Nephron (organoid): ENCODE measurements around the gene FILIP1.

Experiments
- H3K27ac Mint-ChIP-seq, 3 experiments: 2 replicates each; pipeline ENCODE4 v1.8.0; 2020; ENCODE audit warnings: mixed read lengths in 3 of 3, mild to moderate bottlenecking in 2 of 3, moderate library complexity in 1 of 3
- H3K27me3 Mint-ChIP-seq: 2 replicates; pipeline ENCODE4 v1.8.0; 2021; ENCODE audit warnings: low read depth, mild to moderate bottlenecking, moderate library complexity, mixed read lengths
- H3K36me3 Mint-ChIP-seq: 2 replicates; pipeline ENCODE4 v1.8.0; 2020; ENCODE audit warnings: low read depth, mixed read lengths
- H3K4me1 Mint-ChIP-seq: 2 replicates; pipeline ENCODE4 v1.8.0; 2020; ENCODE audit warnings: mixed read lengths
- H3K4me3 Mint-ChIP-seq, 3 experiments: 2 replicates each; pipeline ENCODE4 v1.8.0; 2020; ENCODE audit warnings: mild to moderate bottlenecking in 3 of 3, mixed read lengths in 3 of 3, moderate library complexity in 2 of 3
- H3K9me3 Mint-ChIP-seq: 2 replicates; pipeline ENCODE4 v1.8.0; 2020; ENCODE audit warnings: mixed read lengths
- CTCF ChIP-seq, 3 experiments: fragments of 200-600 bp; sonication (generic); IDR thresholded peaks; one replicate each; pipeline ENCODE4 v1.5.0; 2021; ENCODE audit warnings: antibody characterized with exemption in 3 of 3; ENCODE audit not compliant: unreplicated experiment in 3 of 3

FILIP1 gene

GRCh38 chr6:75493400-75494064 lies at the start of gene FILIP1:
TSS of gene FILIP1 (minus strand) at chr6:75493800. CDS start at chr6:75414972, 78,828 bp downstream.
- H3K27ac Mint-ChIP-seq = peak within 1 kb of the TSS; percentile 62 to 93 (median 92)
- TF ChIP-seq CTCF (IDR thresholded peaks at IDR 0.05; ENCODE audit: unreplicated experiment in 3 of 3) = no peak
- no peaks in the 10 kb centered on the region for H3K36me3 Mint-ChIP-seq
- H3K4me3 Mint-ChIP-seq = peak within 1 kb of the TSS; percentile 64 to 87 (median 87)
- H3K4me1 Mint-ChIP-seq = peaks cover 45% of the 10 kb centered on the region
- no peaks in the 10 kb centered on the region for H3K27me3 Mint-ChIP-seq
- no peaks in the 10 kb centered on the region for H3K9me3 Mint-ChIP-seq

- H3K4me1 Mint-ChIP-seq = peaks cover 10% of the 10 kb centered on the region
- no peaks in the 10 kb centered on the region for H3K27me3 Mint-ChIP-seq
- TF ChIP-seq CTCF (IDR thresholded peaks at IDR 0.05; ENCODE audit: unreplicated experiment in 3 of 3) = no peak
- H3K27ac Mint-ChIP-seq = no peak overlapping the region
- H3K4me3 Mint-ChIP-seq = no peak overlapping the region
- H3K9me3 Mint-ChIP-seq = no peaks in the 10 kb centered on the region
- H3K36me3 Mint-ChIP-seq = no peaks in the 10 kb centered on the region
Observed at GRCh38 chr6:75543311-75543710, 49.7 kb upstream of the FILIP1 start.

- Mint-ChIP-seq H3K27ac (no peak overlapping the region), H3K9me3 (no peaks in the 10 kb centered on the region), H3K36me3 (no peaks in the 10 kb centered on the region), H3K27me3 (peaks cover 3% of the 10 kb centered on the region), H3K4me1 (no peaks in the 10 kb centered on the region), H3K4me3 (no peak overlapping the region)
- no peak for TF ChIP-seq CTCF (IDR thresholded peaks at IDR 0.05; ENCODE audit: unreplicated experiment in 3 of 3)
Observed at GRCh38 chr6:75539136-75539535, 45.5 kb upstream of the FILIP1 start.

GRCh38 chr6:75532521-75532920 lies 38.9 kb upstream of the FILIP1 start:
- no peak for TF ChIP-seq CTCF (IDR thresholded peaks at IDR 0.05; ENCODE audit: unreplicated experiment in 3 of 3)
- H3K4me1 Mint-ChIP-seq = peaks cover 6% of the 10 kb centered on the region
- H3K9me3 Mint-ChIP-seq = no peaks in the 10 kb centered on the region
- H3K36me3 Mint-ChIP-seq = no peaks in the 10 kb centered on the region
- peaks cover 3% of the 10 kb centered on the region for H3K27me3 Mint-ChIP-seq
- H3K4me3 Mint-ChIP-seq = no peak overlapping the region
- no peak overlapping the region for H3K27ac Mint-ChIP-seq

- no peaks in the 10 kb centered on the region for H3K36me3 Mint-ChIP-seq
- H3K27me3 Mint-ChIP-seq = peaks cover 3% of the 10 kb centered on the region
- H3K4me3 Mint-ChIP-seq = no peak overlapping the region
- H3K9me3 Mint-ChIP-seq = no peaks in the 10 kb centered on the region
- H3K4me1 Mint-ChIP-seq = peaks cover 6% of the 10 kb centered on the region
- peak overlapping the region in 1 of 3 experiments; percentile 3 for H3K27ac Mint-ChIP-seq
- no peak for TF ChIP-seq CTCF (IDR thresholded peaks at IDR 0.05; ENCODE audit: unreplicated experiment in 3 of 3)
Observed at GRCh38 chr6:75531174-75531573, 37.6 kb upstream of the FILIP1 start.

- Mint-ChIP-seq H3K27me3 (peaks cover 3% of the 10 kb centered on the region), H3K4me1 (peaks cover 6% of the 10 kb centered on the region), H3K9me3 (no peaks in the 10 kb centered on the region), H3K27ac (peak overlapping the region in 1 of 3 experiments; percentile 3), H3K4me3 (no peak overlapping the region), H3K36me3 (no peaks in the 10 kb centered on the region)
- TF ChIP-seq CTCF (IDR thresholded peaks at IDR 0.05; ENCODE audit: unreplicated experiment in 3 of 3) = no peak
Observed at GRCh38 chr6:75530696-75531095, 37.1 kb upstream of the FILIP1 start.
